HCT116 (cell line): ENCODE results near the gene MINDY4. TPM values are rescaled to one million over a fixed set of nuclear protein-coding genes. Genes with fewer than 3 reads are reported as not detected.

Source experiments
- ATAC-seq: fragments of 200-7000 bp; cut with Tn5 transposase; 2 replicates; pipeline ENCODE4 v1.9.1; 2020; ENCODE audit warnings: mild to moderate bottlenecking, moderate library complexity
- BruUV-seq: library from RNA; stranded (reverse); fragments of 400-500 nt; replicated peaks from 2 replicates; lab custom pipeline; 2021; lab: Mats Ljungman, UMichigan
- CTCF ChIA-PET: fragments of 300-600 bp; sonication (Branson Sonifier 250); formaldehyde crosslinking; loops from one replicate; lab custom pipeline; 2021; ENCODE audit warnings: antibody characterized with exemption; lab: Charles Lee
- POLR2A ChIA-PET: fragments of 300-600, 350-600 bp; sonication (Branson Sonifier 250); formaldehyde crosslinking; loops from one replicate; lab custom pipeline; 2021; ENCODE audit warnings: antibody characterized with exemption; lab: Charles Lee
- RAD21 ChIA-PET, 2 experiments: fragments of 300-600 bp; sonication (Branson Sonifier 250); formaldehyde crosslinking; loops; one replicate each; lab custom pipeline; 2023; ENCODE audit warnings: low total read pairs in 2 of 2; ENCODE audit not compliant: uncharacterized antibody in 2 of 2, unreplicated experiment in 2 of 2, low non-redundant PET in 1 of 2; lab: Charles Lee
- DNase-seq: peaks from one replicate; pipeline ENCODE4 v3.0.0-alpha.2; 2010; ENCODE audit warnings: low read depth, low spot score
- H2AFZ ChIP-seq: fragments of 200-600 bp; shearing (Covaris generic), sonication (generic); 2 replicates; pipeline ENCODE4 v1.6.1; 2017; ENCODE audit warnings: low read depth, mixed run types, mixed read lengths, antibody characterized with exemption, low read length; ENCODE audit not compliant: poor library complexity, severe bottlenecking
- H3K27ac ChIP-seq: 2 replicates; pipeline ENCODE4 v1.5.1; 2012; ENCODE audit warnings: low read depth, low read length
- H3K27me3 ChIP-seq: fragments of 200-600 bp; sonication (generic); 2 replicates; pipeline ENCODE4 v1.6.1; 2016; ENCODE audit warnings: mixed run types, low read length, mixed read lengths; ENCODE audit not compliant: insufficient read depth
- H3K36me3 ChIP-seq, 2 experiments: fragments of 200-500 bp in 1 of 2; fragments of 200-600 bp in 1 of 2; sonication (Bioruptor generic) in 1 of 2; sonication (generic) in 1 of 2; 2 replicates each; pipeline versions ENCODE4 v1.5.1 to v1.6.1; 2014 to 2016; ENCODE audit warnings: low read length in 2 of 2, inconsistent platforms in 1 of 2, mixed read lengths in 1 of 2, mixed run types in 1 of 2; ENCODE audit not compliant: insufficient read depth in 2 of 2, control insufficient read depth in 1 of 2
- H3K4me1 ChIP-seq, 2 experiments: fragments of 200-600 bp in 1 of 2; sonication (generic) in 1 of 2; 2 replicates each; pipeline versions ENCODE4 v1.5.1 to v1.6.1; 2012 to 2017; ENCODE audit warnings: low read length in 2 of 2, inconsistent platforms in 1 of 2, mild to moderate bottlenecking in 1 of 2, mixed read lengths in 1 of 2, mixed run types in 1 of 2, moderate library complexity in 1 of 2; ENCODE audit not compliant: insufficient read depth in 2 of 2, control insufficient read depth in 1 of 2
- H3K4me2 ChIP-seq: fragments of 200-600 bp; sonication (generic); 2 replicates; pipeline ENCODE4 v1.6.1; 2017; ENCODE audit warnings: mixed run types, low read length, mixed read lengths
- H3K4me3 ChIP-seq, 2 experiments: fragments of 200-600 bp in 1 of 2; sonication (generic) in 1 of 2; replicated peaks in 1 of 2; 2 replicates each; pipeline ENCODE4 v1.5.1; 2011 to 2016; ENCODE audit warnings: low read length in 2 of 2, control low read depth in 1 of 2, low read depth in 1 of 2, mild to moderate bottlenecking in 1 of 2, mixed read lengths in 1 of 2, mixed run types in 1 of 2
- H3K79me2 ChIP-seq: fragments of 200-600 bp; sonication (generic); 2 replicates; pipeline ENCODE4 v1.6.1; 2017; ENCODE audit warnings: mild to moderate bottlenecking, mixed run types, low read length, moderate library complexity, mixed read lengths; ENCODE audit not compliant: insufficient read depth
- H3K9ac ChIP-seq: fragments of 200-600 bp; sonication (generic); 2 replicates; pipeline ENCODE4 v1.6.1; 2016; ENCODE audit warnings: low read length, mixed read lengths
- H3K9me2 ChIP-seq: fragments of 200-600 bp; sonication (generic), shearing (Covaris generic); 2 replicates; pipeline ENCODE4 v1.6.1; 2017; ENCODE audit warnings: mixed run types, mild to moderate bottlenecking, moderate library complexity; ENCODE audit not compliant: insufficient read depth
- H3K9me3 ChIP-seq, 2 experiments: fragments of 200-500 bp in 1 of 2; fragments of 200-600 bp in 1 of 2; sonication (Bioruptor generic) in 1 of 2; sonication (generic) in 1 of 2; 2 replicates each; pipeline ENCODE4 v1.6.1; 2014 to 2017; ENCODE audit warnings: low read length in 2 of 2, mixed read lengths in 2 of 2, inconsistent platforms in 1 of 2, low read depth in 1 of 2, mild to moderate bottlenecking in 1 of 2, mixed run types in 1 of 2, moderate library complexity in 1 of 2; ENCODE audit not compliant: control insufficient read depth in 1 of 2, insufficient read depth in 1 of 2
- H4K20me1 ChIP-seq: fragments of 200-600 bp; sonication (generic), shearing (Covaris generic); 2 replicates; pipeline ENCODE4 v1.6.1; 2017; ENCODE audit warnings: mixed run types, mild to moderate bottlenecking, moderate library complexity; ENCODE audit not compliant: insufficient read depth
- FOSL1 ChIP-seq: IDR thresholded peaks from 2 replicates; pipeline ENCODE4 v1.6.1; 2012; ENCODE audit warnings: low read depth
- ZNF274 ChIP-seq: fragments of 200-500 bp; sonication (Bioruptor generic); IDR thresholded peaks from 2 replicates; pipeline ENCODE4 v1.6.1; 2014; ENCODE audit warnings: mild to moderate bottlenecking, low read depth, low read length, inconsistent platforms
- intact Hi-C: fragments of 100-400 bp; cut with micrococcal nuclease; formaldehyde crosslinking; loops from 2 replicates; pipeline ENCODE4 v1.10.0; 2022
- total RNA-seq: library from RNA; stranded (reverse); gene quantifications from one replicate; pipeline ENCODE4 v1.2.1, GENCODE V29; 2021; ENCODE audit not compliant: unreplicated experiment
- TF ChIP-seq, protein P1 (sequence below): IDR thresholded peaks from 2 replicates; pipeline ENCODE4 v1.6.1; 2011; ENCODE audit warnings: mild to moderate bottlenecking, low read length, moderate library complexity; ENCODE audit not compliant: insufficient replicate concordance; ENCODE audit errors: extremely low read depth
- TF ChIP-seq, protein P2 (sequence below): IDR thresholded peaks from 2 replicates; pipeline ENCODE4 v1.6.1; 2012

Gene MINDY4
- total RNA-seq, 1 experiment from 2014 or later, result 6.1 TPM

DNA sequence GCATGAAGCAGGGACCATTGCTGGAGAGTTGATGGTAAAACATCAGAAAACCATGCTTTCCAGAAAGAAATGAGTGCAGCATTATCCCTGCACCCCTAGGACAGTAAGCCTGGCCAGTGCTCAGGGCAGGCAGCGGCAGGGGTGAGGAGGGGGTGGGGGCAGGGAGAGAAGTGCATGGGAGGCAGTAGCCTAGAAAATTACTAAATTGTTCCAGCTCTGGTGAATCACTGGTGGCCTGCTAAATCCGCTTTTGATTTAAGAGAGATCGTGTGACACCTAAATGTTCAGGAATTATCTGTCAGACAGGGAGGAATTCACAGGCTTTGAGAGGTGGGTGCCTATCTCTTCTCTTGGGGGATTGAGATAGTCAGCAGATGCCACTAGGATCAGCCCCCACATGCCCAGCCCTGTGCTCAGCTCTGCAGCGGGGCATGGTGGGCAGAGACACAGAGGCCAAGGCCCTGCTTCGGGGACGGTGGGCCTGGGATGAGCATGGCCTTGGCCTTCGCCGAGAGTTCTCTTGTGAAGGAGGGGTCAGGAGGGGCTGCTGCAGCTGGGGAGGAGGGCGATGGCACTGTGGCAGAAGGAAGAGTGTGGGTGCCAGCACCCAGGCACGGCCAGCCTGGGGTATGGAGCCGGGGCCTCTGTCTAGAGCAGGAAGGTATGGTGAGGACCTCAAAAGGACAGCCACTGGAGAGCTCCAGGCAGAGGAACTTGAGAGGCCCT is 135.5 kb downstream of the MINDY4 start:
- no peak for TF ChIP-seq ZNF274
- BruUV-seq, result no TSS peak
- H3K79me2 ChIP-seq, result no peaks in the 10 kb centered on the region
- intact Hi-C loops, result no loop called here
- POLR2A ChIA-PET, result no interaction called here
- H3K9me3 ChIP-seq, result no peaks in the 10 kb centered on the region
- DNase-seq (no peak), ATAC-seq (no peak)
- RAD21 ChIA-PET, result no interaction called here
- no peak overlapping the region; the same call in 1 of the 2 replicates for H3K4me2 ChIP-seq
- H2AFZ ChIP-seq, result no peak overlapping the region
- H3K27me3 ChIP-seq, result no peaks in the 10 kb centered on the region
- no peak overlapping the region for H3K27ac ChIP-seq
- no peaks in the 10 kb centered on the region for H3K36me3 ChIP-seq
- peaks cover 2 to 13% of the 10 kb centered on the region in 2 experiments; a peak in 2 of 4 replicates for H3K4me1 ChIP-seq
- no peaks in the 10 kb centered on the region for H4K20me1 ChIP-seq
- CTCF ChIA-PET, result no interaction called here
- H3K9ac ChIP-seq, result no peak overlapping the region
- no peaks in the 10 kb centered on the region for H3K9me2 ChIP-seq
- no peak overlapping the region for H3K4me3 ChIP-seq

DNA sequence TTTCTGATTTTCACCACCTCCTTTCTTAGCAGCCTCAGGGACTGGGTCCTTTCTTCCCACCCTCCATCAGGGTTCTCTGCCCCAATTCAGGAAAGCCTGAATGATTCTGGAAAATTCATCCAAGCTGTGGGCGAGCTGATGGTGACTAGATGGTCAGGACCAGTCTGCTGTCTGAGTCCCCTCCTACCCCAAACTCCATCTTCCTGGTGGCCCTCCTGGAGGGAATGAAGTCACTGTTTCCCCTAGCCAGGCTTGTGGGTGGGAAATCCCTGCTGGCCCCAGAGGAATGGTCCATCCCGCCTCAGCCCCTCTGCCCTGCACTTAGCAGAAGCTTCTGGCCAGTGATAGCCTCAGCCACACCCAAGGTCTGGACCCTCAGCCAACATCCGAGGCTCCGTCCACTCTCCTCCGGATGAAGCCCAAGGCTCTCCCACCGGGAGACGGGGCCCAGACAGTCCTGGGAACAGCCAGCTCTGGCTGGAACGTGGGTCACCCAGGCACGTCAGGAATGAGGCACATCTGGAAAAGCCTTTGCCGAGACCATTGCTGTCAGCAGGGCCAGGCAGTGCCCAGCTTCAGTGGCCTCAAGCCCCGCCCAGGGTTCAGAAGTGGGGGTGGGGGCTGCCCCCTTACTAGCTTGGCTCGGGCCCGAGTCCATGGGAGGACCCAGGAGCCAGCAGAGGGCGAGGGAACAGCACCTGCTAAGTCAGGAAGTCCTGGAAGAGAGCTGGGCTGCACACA is 136.5 kb downstream of the MINDY4 start:
- Histone ChIP-seq H3K4me1 (peaks cover 2 to 12% of the 10 kb centered on the region in 2 experiments; a peak in 1 of 4 replicates), H3K36me3 (no peaks in the 10 kb centered on the region), H3K4me3 (no peak overlapping the region), H3K9ac (no peak overlapping the region), H3K9me3 (no peaks in the 10 kb centered on the region), H3K27ac (no peak overlapping the region), H4K20me1 (no peaks in the 10 kb centered on the region), H3K27me3 (no peaks in the 10 kb centered on the region), H3K9me2 (no peaks in the 10 kb centered on the region), H3K4me2 (no peak overlapping the region), H2AFZ (no peak overlapping the region), H3K79me2 (no peaks in the 10 kb centered on the region)
- DNase-seq, result no peak
- CTCF ChIA-PET, result no interaction called here
- TF ChIP-seq, protein P1, sequence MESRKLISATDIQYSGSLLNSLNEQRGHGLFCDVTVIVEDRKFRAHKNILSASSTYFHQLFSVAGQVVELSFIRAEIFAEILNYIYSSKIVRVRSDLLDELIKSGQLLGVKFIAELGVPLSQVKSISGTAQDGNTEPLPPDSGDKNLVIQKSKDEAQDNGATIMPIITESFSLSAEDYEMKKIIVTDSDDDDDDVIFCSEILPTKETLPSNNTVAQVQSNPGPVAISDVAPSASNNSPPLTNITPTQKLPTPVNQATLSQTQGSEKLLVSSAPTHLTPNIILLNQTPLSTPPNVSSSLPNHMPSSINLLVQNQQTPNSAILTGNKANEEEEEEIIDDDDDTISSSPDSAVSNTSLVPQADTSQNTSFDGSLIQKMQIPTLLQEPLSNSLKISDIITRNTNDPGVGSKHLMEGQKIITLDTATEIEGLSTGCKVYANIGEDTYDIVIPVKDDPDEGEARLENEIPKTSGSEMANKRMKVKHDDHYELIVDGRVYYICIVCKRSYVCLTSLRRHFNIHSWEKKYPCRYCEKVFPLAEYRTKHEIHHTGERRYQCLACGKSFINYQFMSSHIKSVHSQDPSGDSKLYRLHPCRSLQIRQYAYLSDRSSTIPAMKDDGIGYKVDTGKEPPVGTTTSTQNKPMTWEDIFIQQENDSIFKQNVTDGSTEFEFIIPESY, result no peak
- TF ChIP-seq, protein P2, sequence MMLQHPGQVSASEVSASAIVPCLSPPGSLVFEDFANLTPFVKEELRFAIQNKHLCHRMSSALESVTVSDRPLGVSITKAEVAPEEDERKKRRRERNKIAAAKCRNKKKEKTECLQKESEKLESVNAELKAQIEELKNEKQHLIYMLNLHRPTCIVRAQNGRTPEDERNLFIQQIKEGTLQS, result no peak
- TF ChIP-seq FOSL1, result no peak
- intact Hi-C loops, result no loop called here
- RAD21 ChIA-PET, result no interaction called here
- no TSS peak for BruUV-seq
- no peak for ATAC-seq
- POLR2A ChIA-PET, result no interaction called here
